Sigmoid colon (tissue), 7 donors: Measurements from ENCODE around the gene NRP2. TPM values are rescaled to one million over a fixed set of nuclear protein-coding genes. Genes with fewer than 3 reads are reported as not detected.

Source experiments
- DNase-seq: peaks from one replicate; pipeline ENCODE4 v3.0.0-alpha.2; 2019
- H3K27ac ChIP-seq, 4 donors: fragments of 200-600 bp; sonication (generic); one replicate each; pipeline ENCODE4 v1.5.1; 2016 to 2019; ENCODE audit warnings: mild to moderate bottlenecking in 1 of 4
- H3K27me3 ChIP-seq, 3 donors: fragments of 200-600 bp; sonication (generic); one replicate each; pipeline ENCODE4 v1.5.1; 2019; ENCODE audit warnings: mild to moderate bottlenecking in 1 of 3
- H3K36me3 ChIP-seq, 4 donors: fragments of 200-600 bp; sonication (generic); one replicate each; pipeline ENCODE4 v1.5.1; 2016 to 2019
- H3K4me1 ChIP-seq, 4 donors: fragments of 200-600 bp; sonication (generic); one replicate each; pipeline ENCODE4 v1.5.1; 2017 to 2019
- H3K4me3 ChIP-seq, 4 donors: fragments of 200-600 bp; sonication (generic); one replicate each; pipeline ENCODE4 v1.5.1; 2017 to 2019; ENCODE audit warnings: mild to moderate bottlenecking in 2 of 4, moderate library complexity in 1 of 4
- H3K9me3 ChIP-seq, 4 donors: fragments of 200-600 bp in 3 of 4; sonication (generic) in 3 of 4; one replicate each; pipeline versions ENCODE4 v1.5.1 to v1.6.1; 2013 to 2019
- EP300 ChIP-seq, 4 donors: sonication (generic); formaldehyde crosslinking; IDR thresholded peaks; one replicate each; pipeline ENCODE4 v1.6.1; 2017; ENCODE audit warnings: antibody characterized with exemption in 4 of 4
- POLR2A ChIP-seq, 2 donors: fragments of 450-650 bp; IDR thresholded peaks; one replicate each; pipeline ENCODE4 v1.6.1; 2016; ENCODE audit warnings: antibody characterized with exemption in 2 of 2, mild to moderate bottlenecking in 2 of 2, moderate library complexity in 2 of 2
- POLR2AphosphoS5 ChIP-seq, 4 donors: sonication (generic); formaldehyde crosslinking; IDR thresholded peaks; one replicate each; pipeline ENCODE4 v1.6.1; 2017; ENCODE audit warnings: antibody characterized with exemption in 4 of 4
- WGBS, 2 donors: extraction: QIAGEN DNeasy Blood & Tissue Kit; methylation state at CpG; one replicate each; pipeline ENCODE4 v1.1.7; 2013; 5-methylcytosine and 5-hydroxymethylcytosine counted together
- intact Hi-C: fragments of 100-400 bp; cut with DNase I; formaldehyde crosslinking; loops from one replicate; pipeline ENCODE4 v1.15.1; 2023
- polyA plus RNA-seq, 3 donors: library from polyadenylated mRNA; stranded (reverse); fragments of 200-250 nt; gene quantifications; one replicate each; pipeline ENCODE4 v1.2.3, GENCODE V29; 2013
- total RNA-seq, 4 donors: library from RNA; depleted of rRNA; stranded (reverse); fragments of >200 nt; gene quantifications; one replicate each; pipeline ENCODE4 v1.1.0, GENCODE V29; 2016
- TF ChIP-seq, protein P1 (sequence below), 4 experiments: fragments of 450-650 bp in 3 of 4; fragments of 200-600 bp in 1 of 4; IDR thresholded peaks; one replicate each; pipeline ENCODE4 v1.5.1; 2016 to 2019; ENCODE audit warnings: antibody characterized with exemption in 4 of 4, mild to moderate bottlenecking in 3 of 4, moderate library complexity in 2 of 4
- donor health status: healthy with polysubstance abuse.
- donor health status: Bipolar disorder and iron deficiency.
- donor health status: healthy.

Gene NRP2
- total and polyA plus RNA-seq, 7 donors: 2.5 to 348 (median 207) TPM

DNA sequence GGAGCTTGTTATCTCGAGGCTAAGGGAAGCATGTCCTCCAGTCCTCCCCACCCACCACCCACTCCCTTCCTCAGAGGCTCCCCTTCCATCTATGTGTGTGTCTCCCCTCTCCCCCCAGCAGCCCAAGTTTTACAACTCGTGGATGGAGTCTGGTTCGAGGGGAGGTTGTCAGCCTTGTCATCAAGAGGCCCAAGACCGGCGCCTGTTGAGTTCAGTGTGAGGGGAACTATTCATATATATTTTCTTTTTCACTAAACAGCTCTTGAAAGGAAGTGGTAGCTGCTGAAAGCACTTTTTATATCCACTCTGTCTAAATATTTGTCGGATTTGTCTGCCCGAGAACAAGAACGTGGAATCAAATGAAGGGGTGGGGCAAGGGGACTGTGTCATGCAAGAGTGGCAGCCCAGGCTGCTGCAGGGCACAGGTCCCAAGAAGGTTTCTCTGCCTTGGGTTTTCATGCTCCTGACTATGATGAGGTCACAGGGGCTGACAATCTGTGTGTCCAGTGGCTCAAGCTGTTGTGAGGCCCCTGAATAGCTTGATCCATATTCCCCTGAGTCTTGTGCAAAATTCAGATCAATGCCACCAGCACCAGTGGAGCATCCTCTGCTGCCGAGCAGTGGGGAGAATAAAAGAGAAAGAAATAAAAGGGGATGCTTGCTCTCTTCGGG lies 35.0 kb downstream of the NRP2 start:
- no peak overlapping the region for H3K4me3 ChIP-seq
- 76 to 77% methylated on average over 10 of the region's 10 CpGs for WGBS, 2 donors
- no peaks in the 10 kb centered on the region for H3K9me3 ChIP-seq
- H3K36me3 ChIP-seq: peaks cover 3 to 41% (median 7%) of the 10 kb centered on the region in 4 donors
- TF ChIP-seq, protein P1, sequence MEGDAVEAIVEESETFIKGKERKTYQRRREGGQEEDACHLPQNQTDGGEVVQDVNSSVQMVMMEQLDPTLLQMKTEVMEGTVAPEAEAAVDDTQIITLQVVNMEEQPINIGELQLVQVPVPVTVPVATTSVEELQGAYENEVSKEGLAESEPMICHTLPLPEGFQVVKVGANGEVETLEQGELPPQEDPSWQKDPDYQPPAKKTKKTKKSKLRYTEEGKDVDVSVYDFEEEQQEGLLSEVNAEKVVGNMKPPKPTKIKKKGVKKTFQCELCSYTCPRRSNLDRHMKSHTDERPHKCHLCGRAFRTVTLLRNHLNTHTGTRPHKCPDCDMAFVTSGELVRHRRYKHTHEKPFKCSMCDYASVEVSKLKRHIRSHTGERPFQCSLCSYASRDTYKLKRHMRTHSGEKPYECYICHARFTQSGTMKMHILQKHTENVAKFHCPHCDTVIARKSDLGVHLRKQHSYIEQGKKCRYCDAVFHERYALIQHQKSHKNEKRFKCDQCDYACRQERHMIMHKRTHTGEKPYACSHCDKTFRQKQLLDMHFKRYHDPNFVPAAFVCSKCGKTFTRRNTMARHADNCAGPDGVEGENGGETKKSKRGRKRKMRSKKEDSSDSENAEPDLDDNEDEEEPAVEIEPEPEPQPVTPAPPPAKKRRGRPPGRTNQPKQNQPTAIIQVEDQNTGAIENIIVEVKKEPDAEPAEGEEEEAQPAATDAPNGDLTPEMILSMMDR (IDR thresholded peaks at IDR 0.05): no peak
- TF ChIP-seq EP300 (IDR thresholded peaks at IDR 0.05) (no peak), POLR2A (IDR thresholded peaks at IDR 0.05) (no peak), POLR2AphosphoS5 (IDR thresholded peaks at IDR 0.05) (no peak)
- peaks cover 0 to 100% (median 95%) of the 10 kb centered on the region in 4 donors for H3K4me1 ChIP-seq
- DNase-seq: no peak
- no peaks in the 10 kb centered on the region for H3K27me3 ChIP-seq
- intact Hi-C loops: no loop called here
- H3K27ac ChIP-seq: peak overlapping the region; percentile 94 to 99 (median 96)

DNA sequence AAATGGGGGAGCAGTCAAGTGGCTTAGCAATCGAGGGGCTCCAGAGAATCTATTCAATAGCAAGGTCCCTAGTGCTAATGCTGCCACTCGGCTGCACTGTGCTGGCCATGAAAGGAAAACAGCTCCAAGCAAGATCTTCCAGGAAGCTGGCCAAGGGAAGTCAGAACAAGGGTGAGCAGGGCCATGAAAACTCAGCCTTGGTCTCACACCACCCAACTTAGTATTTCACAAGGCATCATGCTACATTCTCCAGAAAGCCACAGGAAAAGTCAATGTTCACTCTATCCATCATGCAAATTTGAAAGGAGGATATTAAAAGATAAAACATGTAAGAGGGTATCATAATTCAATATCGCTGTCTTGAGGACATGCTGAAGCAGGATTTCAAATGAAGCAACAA lies 35.7 kb downstream of the NRP2 start:
- H3K36me3 ChIP-seq: peaks cover 10 to 48% (median 14%) of the 10 kb centered on the region in 4 donors
- H3K27me3 ChIP-seq: no peaks in the 10 kb centered on the region
- H3K4me1 ChIP-seq: peaks cover 0 to 100% (median 95%) of the 10 kb centered on the region in 4 donors
- peak overlapping the region; percentile 94 to 99 (median 96) for H3K27ac ChIP-seq
- H3K9me3 ChIP-seq: no peaks in the 10 kb centered on the region
- peak in 2 of 4 donors; percentile 29 to 53 for TF ChIP-seq POLR2AphosphoS5 (IDR thresholded peaks at IDR 0.05)
- no peak for TF ChIP-seq POLR2A (IDR thresholded peaks at IDR 0.05)
- DNase-seq: no peak
- H3K4me3 ChIP-seq: no peak overlapping the region
- WGBS, 2 donors: 82 to 85% methylated on average over 3 of the region's 3 CpGs
- intact Hi-C loops: no loop called here

DNA sequence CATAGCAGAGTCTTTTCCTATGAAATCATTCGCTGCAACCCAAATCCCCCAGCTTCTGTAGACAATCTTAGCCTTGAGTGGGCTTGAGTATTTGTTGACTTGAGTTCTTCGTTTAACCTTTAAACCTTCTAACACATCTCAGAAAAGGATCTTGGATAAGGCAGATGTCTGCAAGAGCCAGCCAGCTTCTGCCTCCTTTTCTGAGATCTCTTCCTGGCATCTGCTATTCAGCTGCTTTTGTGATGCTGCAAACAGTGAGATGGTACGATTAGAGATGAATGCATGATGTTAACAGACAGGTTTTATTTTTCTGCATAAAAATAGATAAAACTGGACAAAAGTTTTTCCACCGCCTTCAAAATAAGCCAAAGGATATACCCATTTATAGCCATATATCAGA lies 37.5 kb downstream of the NRP2 start:
- 79 to 84% methylated on average over 4 of the region's 4 CpGs for WGBS, 2 donors

DNA sequence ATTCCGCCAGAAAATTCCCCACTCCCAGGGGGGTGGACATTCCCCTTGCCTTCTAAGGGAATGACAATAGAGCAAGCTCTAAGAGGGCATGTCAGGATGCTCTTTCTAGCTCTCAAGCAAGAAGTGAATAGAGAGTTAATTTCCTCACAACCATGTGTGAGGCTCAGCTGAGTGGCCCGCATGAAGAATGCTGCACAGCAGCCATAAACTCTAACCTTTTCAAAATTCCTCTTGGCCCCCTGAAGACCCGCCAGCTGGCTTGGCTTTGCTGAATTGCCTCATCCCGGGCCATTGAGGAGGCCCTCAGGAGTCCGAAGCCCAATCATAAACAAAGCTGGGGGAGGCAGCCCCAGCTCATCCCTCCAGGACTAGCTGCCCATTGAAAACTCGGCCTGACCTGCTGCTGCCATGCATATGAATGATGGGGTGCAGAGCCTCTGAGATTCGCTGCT lies 38.2 kb downstream of the NRP2 start:
- Histone ChIP-seq H3K9me3 (no peaks in the 10 kb centered on the region), H3K4me1 (peaks cover 0 to 100% (median 90%) of the 10 kb centered on the region in 4 donors), H3K27me3 (no peaks in the 10 kb centered on the region), H3K36me3 (peaks cover 21 to 67% (median 34%) of the 10 kb centered on the region in 4 donors), H3K4me3 (no peak overlapping the region), H3K27ac (peak overlapping the region; percentile 83 to 99 (median 94))
- TF ChIP-seq POLR2AphosphoS5 (IDR thresholded peaks at IDR 0.05): peak in 1 of 4 donors; percentile 2
- TF ChIP-seq EP300 (IDR thresholded peaks at IDR 0.05): no peak
- no peak for TF ChIP-seq POLR2A (IDR thresholded peaks at IDR 0.05)
- 66 to 75% methylated on average over 7 of the region's 7 CpGs for WGBS, 2 donors
- intact Hi-C loops: no loop called here
- DNase-seq: no peak

More for the DNA sequence above, 37.5 kb downstream of the NRP2 start:
- Histone ChIP-seq H3K27ac (peak overlapping the region; percentile 94 to 99 (median 96)), H3K4me3 (no peak overlapping the region), H3K4me1 (peaks cover 0 to 100% (median 90%) of the 10 kb centered on the region in 4 donors), H3K27me3 (no peaks in the 10 kb centered on the region), H3K36me3 (peaks cover 15 to 61% (median 29%) of the 10 kb centered on the region in 4 donors), H3K9me3 (no peaks in the 10 kb centered on the region)
- intact Hi-C loops: no loop called here
- DNase-seq: no peak
- TF ChIP-seq POLR2AphosphoS5 (IDR thresholded peaks at IDR 0.05) (no peak), POLR2A (IDR thresholded peaks at IDR 0.05) (no peak), EP300 (IDR thresholded peaks at IDR 0.05) (no peak)
- TF ChIP-seq, protein P1 (IDR thresholded peaks at IDR 0.05): no peak

DNA sequence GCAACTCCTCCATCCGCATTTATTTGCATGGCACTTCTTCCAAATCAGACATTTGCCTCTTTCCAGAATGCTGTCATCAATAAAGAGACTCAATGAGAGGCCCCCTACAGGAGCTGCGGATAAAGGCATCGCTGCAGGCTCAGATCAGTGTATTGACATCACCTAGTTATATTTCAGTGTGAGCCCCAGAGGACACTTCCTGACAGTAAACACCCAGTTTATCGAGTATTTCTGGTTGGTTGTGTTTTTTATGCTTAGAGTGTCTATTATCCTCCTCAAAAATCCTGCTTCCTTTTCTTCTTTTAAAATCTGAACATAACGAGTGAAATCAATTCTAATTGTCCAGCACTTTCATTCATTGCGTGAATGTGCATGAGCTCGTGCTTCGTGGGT lies 38.8 kb downstream of the NRP2 start:
- H3K9me3 ChIP-seq: no peaks in the 10 kb centered on the region
- H3K27me3 ChIP-seq: no peaks in the 10 kb centered on the region
- H3K27ac ChIP-seq: peak overlapping the region; percentile 83 to 99 (median 94)
- H3K36me3 ChIP-seq: peaks cover 27 to 73% (median 40%) of the 10 kb centered on the region in 4 donors
- WGBS, 2 donors: 82 to 86% methylated on average over 8 of the region's 8 CpGs
- H3K4me1 ChIP-seq: peaks cover 0 to 100% (median 90%) of the 10 kb centered on the region in 4 donors
- no peak for DNase-seq
- TF ChIP-seq POLR2A (IDR thresholded peaks at IDR 0.05) (no peak), POLR2AphosphoS5 (IDR thresholded peaks at IDR 0.05) (no peak), EP300 (IDR thresholded peaks at IDR 0.05) (no peak)
- TF ChIP-seq, protein P1 (IDR thresholded peaks at IDR 0.05): no peak
- H3K4me3 ChIP-seq: no peak overlapping the region
- intact Hi-C loops: no loop called here
